GM21381 (cell line): ENCODE results near the gene USP44.

ENCODE experiments used
- ATAC-seq: cut with Tn5 transposase; IDR thresholded peaks from one replicate; pipeline ENCODE4 v1.9.1; 2021; ENCODE audit warnings: mild to moderate bottlenecking, moderate library complexity; ENCODE audit not compliant: unreplicated experiment

USP44 gene

GRCh38 chr12:95548539-95549391, 2.5 kb downstream of the USP44 start:
- no peak for ATAC-seq

DNA sequence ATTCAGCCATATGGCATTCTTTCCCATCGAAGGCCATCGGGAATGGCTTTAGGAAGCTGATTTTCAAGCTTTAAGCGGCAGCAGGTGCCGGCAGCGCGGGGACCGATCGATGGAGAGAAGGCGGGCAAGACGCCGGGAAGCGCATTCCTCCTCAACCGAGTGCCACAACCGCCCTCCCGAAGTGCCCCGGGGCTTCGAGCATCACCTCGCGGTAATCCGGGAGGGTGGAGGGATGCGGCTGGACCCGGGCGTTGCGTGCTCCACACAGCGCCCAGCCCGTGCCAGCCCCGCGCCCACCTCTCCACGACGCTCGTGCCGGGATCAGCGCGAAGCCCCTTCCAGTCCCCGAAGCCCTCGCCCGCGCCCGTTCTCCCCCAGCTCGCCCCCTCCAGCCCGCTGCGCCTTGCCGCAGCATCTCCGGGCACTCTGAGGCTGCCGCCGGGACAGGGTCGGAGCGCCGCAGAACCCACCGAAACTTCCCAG, 3.2 kb downstream of the USP44 start:
- no peak for ATAC-seq

- ATAC-seq, result no peak
Measured at GRCh38 chr12:95547522-95548055, 3.7 kb downstream of the USP44 start.

GRCh38 chr12:95546491-95546813, 4.8 kb downstream of the USP44 start:
- ATAC-seq, result no peak

DNA sequence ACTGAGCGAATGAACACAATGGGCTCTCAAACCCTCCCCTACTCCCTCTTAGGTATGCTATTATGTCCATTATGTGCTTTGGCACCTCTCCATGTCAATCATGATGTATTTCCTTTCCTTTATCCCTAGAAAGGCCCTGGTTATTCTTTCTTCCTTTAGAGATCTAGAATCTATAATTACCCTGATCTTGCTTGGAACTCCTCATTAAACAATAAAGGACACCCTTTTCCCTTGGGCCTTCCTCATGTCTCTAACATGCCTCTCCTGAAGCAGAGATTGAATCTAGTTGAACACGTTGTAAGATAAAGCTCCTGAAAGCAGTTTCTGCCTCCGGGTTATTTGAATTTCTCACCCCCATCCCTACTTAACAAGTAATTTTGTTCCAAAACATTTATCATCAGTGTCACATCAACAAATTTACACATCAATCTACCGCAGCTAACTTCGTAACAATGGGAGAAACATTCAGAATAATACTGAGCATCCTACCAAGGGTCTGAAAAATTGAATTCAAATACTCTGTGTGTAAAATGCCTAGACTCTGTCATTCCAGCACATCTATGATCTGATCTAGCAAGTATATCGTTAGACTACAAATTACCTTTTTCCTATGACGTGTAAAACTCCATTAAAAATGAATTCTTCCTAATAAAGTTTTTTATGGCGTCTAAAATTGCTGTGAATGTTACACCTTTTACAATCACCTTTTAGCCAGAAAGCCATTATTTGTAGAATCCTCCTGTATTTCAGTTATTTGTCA, 5.4 kb downstream of the USP44 start:
- ATAC-seq, result no peak

DNA sequence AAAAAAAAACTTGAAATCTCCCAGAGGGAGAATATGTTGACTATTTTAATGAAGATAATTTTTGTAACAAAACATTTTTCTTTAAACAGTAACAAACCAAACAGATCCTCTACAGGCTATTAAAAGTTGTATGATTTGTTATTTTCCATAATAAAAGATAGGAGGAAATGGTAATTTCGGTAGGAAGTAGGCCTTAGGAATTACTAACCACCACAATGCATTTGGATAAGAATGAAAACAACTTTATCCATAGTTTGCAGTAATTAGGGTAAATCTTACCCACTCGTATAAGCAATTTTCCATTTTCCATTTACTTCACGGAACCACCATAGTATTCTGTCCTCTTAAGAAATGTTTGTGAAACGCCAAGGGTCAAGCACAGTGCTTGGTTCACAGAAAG, 6.0 kb downstream of the USP44 start:
- ATAC-seq, result no peak

- no peak for ATAC-seq
Measured at GRCh38 chr12:95544756-95545155, 6.5 kb downstream of the USP44 start.

GRCh38 chr12:95543305-95543704, 8.0 kb downstream of the USP44 start:
- ATAC-seq, result no peak

DNA sequence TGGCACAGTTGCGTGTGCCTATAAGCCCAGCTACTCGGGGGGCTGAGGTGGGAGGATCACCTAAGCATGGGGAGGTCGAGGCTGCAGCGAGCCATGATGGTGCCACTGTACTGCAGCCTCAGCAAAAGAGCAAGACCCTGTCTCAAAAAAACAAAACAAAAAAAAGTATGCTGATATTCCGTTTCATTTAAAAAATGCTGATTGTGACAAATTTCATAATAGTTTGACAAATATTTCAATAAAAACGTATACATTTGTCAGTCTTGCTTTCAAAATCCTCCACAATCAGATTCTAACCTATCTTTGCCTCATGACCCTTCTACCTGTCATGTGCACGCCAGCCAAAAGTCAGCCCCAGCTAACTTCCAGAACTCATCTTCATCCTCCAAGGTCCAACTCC, 9.8 kb downstream of the USP44 start:
- ATAC-seq, result no peak

GRCh38 chr12:95538656-95539055, 12.6 kb downstream of the USP44 start:
- ATAC-seq, result no peak

DNA sequence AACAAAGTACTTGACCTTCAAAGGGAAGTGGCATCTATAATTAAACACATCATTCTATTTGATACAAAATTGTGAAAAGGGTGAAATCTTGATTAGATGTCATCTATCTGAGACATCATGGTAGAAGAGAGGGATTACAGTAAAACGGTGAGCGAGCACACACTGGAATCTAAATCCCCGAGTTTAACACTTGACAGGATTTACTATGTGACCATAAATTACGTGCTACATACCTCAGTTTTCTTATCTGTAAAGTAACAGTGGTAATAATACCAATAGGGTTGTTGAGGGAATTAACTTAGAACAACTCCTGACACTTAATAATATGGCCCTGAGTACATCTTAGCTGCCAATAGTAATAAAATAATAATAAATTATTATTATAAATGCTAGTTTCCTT, 13.3 kb downstream of the USP44 start:
- no peak for ATAC-seq

- no peak for ATAC-seq
Measured at GRCh38 chr12:95533985-95534384, 17.3 kb downstream of the USP44 start.

GRCh38 chr12:95532851-95533250, 18.4 kb downstream of the USP44 start:
- no peak for ATAC-seq

GRCh38 chr12:95529693-95530225, 21.5 kb downstream of the USP44 start:
- no peak for ATAC-seq

DNA sequence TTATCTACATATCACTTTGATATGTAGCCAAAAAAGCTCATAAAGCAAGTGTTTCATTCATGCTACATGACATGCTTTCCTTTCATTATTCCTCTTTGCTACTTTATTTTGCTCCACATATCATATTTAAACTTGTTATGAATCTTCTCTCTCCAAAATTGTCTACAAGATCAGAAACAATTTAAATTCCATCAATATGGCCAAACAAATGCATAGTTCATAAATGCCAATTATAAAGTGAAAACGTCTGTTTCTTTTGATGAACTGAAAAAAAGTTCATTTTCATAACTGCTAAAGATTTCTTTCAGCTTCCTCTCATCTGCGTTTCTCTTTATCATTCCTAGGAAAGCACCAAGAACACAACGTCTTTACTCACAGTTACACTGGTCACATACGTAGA, 22.8 kb downstream of the USP44 start:
- no peak for ATAC-seq

- ATAC-seq, result no peak
Measured at GRCh38 chr12:95522692-95523091, 28.6 kb downstream of the USP44 start.

GRCh38 chr12:95520816-95521215, 30.5 kb downstream of the USP44 start:
- no peak for ATAC-seq

- no peak for ATAC-seq
Measured at GRCh38 chr12:95518944-95519343, 32.3 kb downstream of the USP44 start.

GRCh38 chr12:95517246-95517645, 34.0 kb downstream of the USP44 start:
- ATAC-seq, result no peak

DNA sequence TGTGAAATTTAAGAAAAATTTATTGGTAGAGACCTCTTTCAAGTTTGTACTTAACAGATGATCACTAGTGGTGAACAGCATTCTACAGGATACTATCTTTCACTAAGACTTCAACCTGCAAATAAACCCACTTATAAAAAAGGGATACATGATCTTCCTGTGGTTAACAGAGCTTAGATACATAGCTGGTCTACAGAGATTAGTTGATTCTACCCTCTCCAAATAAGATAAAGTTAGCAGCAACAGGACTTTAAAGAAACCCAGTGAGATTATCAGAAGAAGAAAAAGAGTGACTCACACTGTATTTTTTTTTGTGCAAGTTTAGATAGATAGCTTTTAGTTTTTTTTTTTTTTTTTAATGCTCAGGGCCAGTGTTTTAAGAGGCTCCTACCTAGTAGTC, 34.5 kb downstream of the USP44 start:
- no peak for ATAC-seq

DNA sequence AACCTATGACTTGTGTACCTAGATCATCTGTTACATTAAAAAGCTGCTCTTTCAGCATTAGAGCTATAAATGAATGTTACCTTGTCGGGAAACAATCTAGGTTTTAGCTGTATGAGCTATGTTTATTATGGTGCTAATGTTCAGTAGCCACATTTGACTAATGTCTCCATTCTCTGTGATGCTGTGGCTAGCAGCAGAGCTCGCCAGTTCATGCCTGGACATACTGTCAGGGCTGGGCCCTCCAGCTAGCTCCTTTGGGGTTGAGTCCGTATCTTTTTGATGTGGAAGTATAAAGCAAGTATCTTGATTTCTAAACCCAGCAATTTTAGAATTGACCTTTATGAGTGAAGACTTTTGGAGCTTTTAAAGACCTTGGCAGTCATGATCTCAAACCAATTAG, 36.1 kb downstream of the USP44 start:
- ATAC-seq, result no peak

DNA sequence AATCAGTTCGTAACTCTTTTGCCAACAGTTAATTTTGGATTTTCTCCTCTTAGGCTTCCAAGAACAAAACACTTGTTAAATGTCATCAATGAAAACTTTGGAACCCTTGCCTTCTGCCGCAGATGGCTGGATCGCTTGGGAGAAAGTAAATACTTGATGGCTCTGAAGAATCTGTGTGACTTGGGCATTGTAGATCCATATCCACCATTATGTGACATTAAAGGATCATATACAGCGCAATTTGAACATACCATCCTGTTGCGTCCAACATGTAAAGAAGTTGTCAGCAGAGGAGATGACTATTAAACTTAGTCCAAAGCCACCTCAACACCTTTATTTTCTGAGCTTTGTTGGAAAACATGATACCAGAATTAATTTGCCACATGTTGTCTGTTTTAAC, 37.7 kb downstream of the USP44 start:
- ATAC-seq, result no peak
